ENCODE results near the gene LDB2. TPM values are rescaled to one million over a fixed set of nuclear protein-coding genes. Genes with fewer than 3 reads are reported as not detected.

The LDB2 gene
- total and polyA plus RNA-seq, 2 of the 8 experiments (the other 6 are each of a cell fraction or from before 2014, with no cell fraction given) = 57.0 to 140 TPM

DNA sequence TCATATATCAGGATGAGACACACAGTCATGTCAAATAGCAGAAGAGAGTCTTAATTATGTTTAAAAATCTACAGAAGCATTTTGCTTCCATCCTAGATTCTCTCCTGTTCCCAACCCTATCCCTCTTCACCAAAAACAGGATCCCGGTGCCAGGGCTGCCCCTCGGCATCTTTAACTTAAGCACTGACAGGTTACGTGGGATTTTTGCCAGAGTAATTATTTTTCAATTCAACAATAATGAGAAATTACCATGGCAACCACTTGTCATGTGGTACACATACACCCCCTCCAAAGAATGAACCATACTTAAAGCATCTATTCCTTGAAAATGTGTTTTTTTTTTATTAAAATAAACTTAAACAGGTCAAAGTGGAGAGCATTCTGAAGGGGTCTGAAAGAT is 130.6 kb downstream of the LDB2 start:
- H4K20me1 ChIP-seq (replicated peaks in 1 of 2; ENCODE audit: control insufficient read depth in 1 of 2, insufficient read depth in 2 of 2, low read length in 2 of 2) = no peaks in the 10 kb centered on the region
- ChIA-PET POLR2A (ENCODE audit: partially characterized antibody) (no interaction called here), CTCF (ENCODE audit: partially characterized antibody) (interaction anchor here (1.1 to 1.9 kb wide), 6 partner anchors 8 to 556 kb away, joined by 3 to 6 read pairs (median 3); no protein-coding TSS in a partner anchor)
- H3K4me2 ChIP-seq (ENCODE audit: insufficient read depth in 1 of 2, low read depth in 2 of 2, low read length in 2 of 2) = no peak overlapping the region
- H2BK12ac ChIP-seq (ENCODE audit: low read depth, low read length) = no peak overlapping the region
- 90% methylated on average over 3 of the region's 3 CpGs; no CpG with 5 or more reads in 1 of the 2 experiments for WGBS, 2 experiments (ENCODE audit: extremely low coverage in 1 of 2, insufficient coverage in 1 of 2, insufficient read length in 1 of 2, insufficient replicate concordance in 2 of 2, low coverage in 1 of 2, low lambda C conversion rate in 2 of 2, missing lambda C conversion rate in 1 of 2)
- H3K4me1 ChIP-seq (replicated peaks in 1 of 4; ENCODE audit: control insufficient read depth in 3 of 4, insufficient read depth in 4 of 4, low read length in 3 of 4) = peaks cover 0 to 3% (median 0%) of the 10 kb centered on the region in 4 experiments; a peak in 1 of 7 replicates
- no peak overlapping the region for H3K14ac ChIP-seq (ENCODE audit: insufficient read length)
- DNase-seq (ENCODE audit: low read depth in 1 of 2, low spot score in 2 of 2) (no peak), FAIRE-seq (no peak)
- H3K79me2 ChIP-seq (ENCODE audit: control insufficient read depth in 1 of 2, insufficient read depth in 2 of 2, low read length in 2 of 2) = no peaks in the 10 kb centered on the region; a peak in 1 of 4 replicates
- H3K4ac ChIP-seq (replicated peaks; ENCODE audit: insufficient read length, low read depth, low read length) = no peak overlapping the region
- no peak overlapping the region for H2AK5ac ChIP-seq (ENCODE audit: low read depth, low read length)
- H2BK20ac ChIP-seq (ENCODE audit: low read length) = no peak overlapping the region
- H2BK5ac ChIP-seq (ENCODE audit: low read depth, low read length) = no peak overlapping the region
- no peak overlapping the region for H4K8ac ChIP-seq (ENCODE audit: extremely low read depth, insufficient read depth, low read length)
- H3K9ac ChIP-seq (replicated peaks in 1 of 4; ENCODE audit: extremely low read depth in 1 of 4, low read depth in 3 of 4, low read length in 3 of 4) = no peak overlapping the region
- no peaks in the 10 kb centered on the region; the same call in 1 of the 2 replicates for H3K23me2 ChIP-seq (ENCODE audit: low read depth, low read length)
- no peak overlapping the region for H3K56ac ChIP-seq (replicated peaks; ENCODE audit: insufficient read length, low read depth, low read length)
- H3K36me3 ChIP-seq (ENCODE audit: control insufficient read depth in 2 of 4, insufficient read depth in 4 of 4, low read length in 3 of 4) = no peaks in the 10 kb centered on the region
- H3K23ac ChIP-seq (ENCODE audit: insufficient read length) = no peak overlapping the region
- no peak for TF ChIP-seq CEBPB (IDR thresholded peaks at IDR 0.05; ENCODE audit: low read depth, low read length)
- no peak for TF ChIP-seq RNF2 (IDR thresholded peaks at IDR 0.05; ENCODE audit: borderline replicate concordance, low read depth, low read length, missing control alignments, poor library complexity, severe bottlenecking)
- TF ChIP-seq RAD21 (IDR thresholded peaks at IDR 0.05 in 1 of 2, conservative IDR thresholded peaks at IDR 0.05 in 1 of 2; ENCODE audit: low read depth in 2 of 2, low read length in 2 of 2) = no peak
- TF ChIP-seq ATF3 (IDR thresholded peaks at IDR 0.05; ENCODE audit: insufficient read depth, low read depth, low read length) = no peak
- TF ChIP-seq BACH1 (IDR thresholded peaks at IDR 0.05; ENCODE audit: low read length) = no peak
- H3K9me3 ChIP-seq (ENCODE audit: insufficient read depth in 2 of 2, low read depth in 1 of 2, low read length in 1 of 2) = no peaks in the 10 kb centered on the region
- H3K27ac ChIP-seq (ENCODE audit: low read depth, low read length) = no peak overlapping the region
- no peak overlapping the region for H3K4me3 ChIP-seq (ENCODE audit: extremely low read depth in 1 of 4, insufficient read depth in 2 of 4, low read depth in 3 of 4, low read length in 4 of 4)
- no peak overlapping the region for H2BK120ac ChIP-seq (replicated peaks; ENCODE audit: low read depth, low read length)
- H3K79me1 ChIP-seq (ENCODE audit: low read depth, low read length) = no peaks in the 10 kb centered on the region
- H2BK15ac ChIP-seq (ENCODE audit: low read length) = no peak overlapping the region
- no peaks in the 10 kb centered on the region for H3K27me3 ChIP-seq (replicated peaks in 1 of 4; ENCODE audit: control insufficient read depth in 3 of 4, extremely low read depth in 1 of 4, insufficient read depth in 3 of 4, low read length in 3 of 4)
- no peak overlapping the region for H4K91ac ChIP-seq (replicated peaks; ENCODE audit: insufficient read length, low read length)
- H4K5ac ChIP-seq (ENCODE audit: insufficient read length, low read depth, low read length) = no peak overlapping the region
- H2AFZ ChIP-seq (ENCODE audit: low read length) = no peak overlapping the region
- H3K18ac ChIP-seq (ENCODE audit: extremely low read depth, low read length) = no peak overlapping the region

Measured in H1 (cell line).